Lower lobe of right lung (tissue), 2 donors: ENCODE data around the gene EYA2. TPM values are rescaled to one million over a fixed set of nuclear protein-coding genes. Genes with fewer than 3 reads are reported as not detected.

Experiments
- ATAC-seq, 2 donors: fragments of 200-7000 bp; cut with Tn5 transposase; one replicate each; pipeline ENCODE4 v1.9.1; 2020 to 2022; ENCODE audit warnings: mild to moderate bottlenecking in 2 of 2, moderate library complexity in 2 of 2
- DNase-seq: peaks from one replicate; pipeline ENCODE4 v3.0.0-alpha.2; 2020
- H3K27ac ChIP-seq: fragments of 200-600 bp; one replicate; pipeline ENCODE4 v1.8.0; 2022
- H3K27me3 ChIP-seq: fragments of 200-600 bp; one replicate; pipeline ENCODE4 v1.8.0; 2022; ENCODE audit warnings: low read depth
- H3K36me3 ChIP-seq: fragments of 200-600 bp; one replicate; pipeline ENCODE4 v1.8.0; 2022; ENCODE audit warnings: mild to moderate bottlenecking
- H3K4me1 ChIP-seq: fragments of 200-600 bp; one replicate; pipeline ENCODE4 v1.8.0; 2022
- H3K4me3 ChIP-seq: fragments of 200-600 bp; one replicate; pipeline ENCODE4 v1.8.0; 2022; ENCODE audit warnings: mild to moderate bottlenecking
- H3K9me3 ChIP-seq: fragments of 200-600 bp; one replicate; pipeline ENCODE4 v1.8.0; 2022
- intact Hi-C: fragments of 100-400 bp; cut with DNase I; formaldehyde crosslinking; loops from one replicate; pipeline ENCODE4 v1.11.0; 2022
- long read RNA-seq: library from polyadenylated mRNA; unstranded; transcript quantifications from one replicate; pipeline ENCODE4 v2.0.0, GENCODE V29; 2021
- total RNA-seq: library from RNA; stranded (reverse); fragmentation: NEBNext Ultra II Directional; extraction: Animal tissue kit (Norgen Biotek cat#: 25700); gene quantifications from one replicate; pipeline ENCODE4 v1.2.1, GENCODE V29; 2021
- TF ChIP-seq, protein P1 (sequence below): fragments of 200-600 bp; IDR thresholded peaks from one replicate; pipeline ENCODE4 v1.8.0; 2022; ENCODE audit warnings: antibody characterized with exemption, mild to moderate bottlenecking
- donor health status: DM: no; HTN: yes; CAD: no; lungs with severe emphysema.

EYA2 gene, protein sequence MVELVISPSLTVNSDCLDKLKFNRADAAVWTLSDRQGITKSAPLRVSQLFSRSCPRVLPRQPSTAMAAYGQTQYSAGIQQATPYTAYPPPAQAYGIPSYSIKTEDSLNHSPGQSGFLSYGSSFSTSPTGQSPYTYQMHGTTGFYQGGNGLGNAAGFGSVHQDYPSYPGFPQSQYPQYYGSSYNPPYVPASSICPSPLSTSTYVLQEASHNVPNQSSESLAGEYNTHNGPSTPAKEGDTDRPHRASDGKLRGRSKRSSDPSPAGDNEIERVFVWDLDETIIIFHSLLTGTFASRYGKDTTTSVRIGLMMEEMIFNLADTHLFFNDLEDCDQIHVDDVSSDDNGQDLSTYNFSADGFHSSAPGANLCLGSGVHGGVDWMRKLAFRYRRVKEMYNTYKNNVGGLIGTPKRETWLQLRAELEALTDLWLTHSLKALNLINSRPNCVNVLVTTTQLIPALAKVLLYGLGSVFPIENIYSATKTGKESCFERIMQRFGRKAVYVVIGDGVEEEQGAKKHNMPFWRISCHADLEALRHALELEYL
- 3.5 TPM for total RNA-seq
- long read RNA-seq, partial matches to known transcripts, result 2 of 7 reads
- long read RNA-seq, other reads (novel, unspliced or antisense), result 5 of 7 reads

- H3K27ac ChIP-seq, result no peak within 1 kb of the TSS
- peak within 1 kb of the TSS; percentile 44 for H3K4me3 ChIP-seq
- ATAC-seq (no peak), DNase-seq (no peak)
- peaks cover 3% of the 10 kb centered on the region for H3K9me3 ChIP-seq
- TF ChIP-seq, protein P1, sequence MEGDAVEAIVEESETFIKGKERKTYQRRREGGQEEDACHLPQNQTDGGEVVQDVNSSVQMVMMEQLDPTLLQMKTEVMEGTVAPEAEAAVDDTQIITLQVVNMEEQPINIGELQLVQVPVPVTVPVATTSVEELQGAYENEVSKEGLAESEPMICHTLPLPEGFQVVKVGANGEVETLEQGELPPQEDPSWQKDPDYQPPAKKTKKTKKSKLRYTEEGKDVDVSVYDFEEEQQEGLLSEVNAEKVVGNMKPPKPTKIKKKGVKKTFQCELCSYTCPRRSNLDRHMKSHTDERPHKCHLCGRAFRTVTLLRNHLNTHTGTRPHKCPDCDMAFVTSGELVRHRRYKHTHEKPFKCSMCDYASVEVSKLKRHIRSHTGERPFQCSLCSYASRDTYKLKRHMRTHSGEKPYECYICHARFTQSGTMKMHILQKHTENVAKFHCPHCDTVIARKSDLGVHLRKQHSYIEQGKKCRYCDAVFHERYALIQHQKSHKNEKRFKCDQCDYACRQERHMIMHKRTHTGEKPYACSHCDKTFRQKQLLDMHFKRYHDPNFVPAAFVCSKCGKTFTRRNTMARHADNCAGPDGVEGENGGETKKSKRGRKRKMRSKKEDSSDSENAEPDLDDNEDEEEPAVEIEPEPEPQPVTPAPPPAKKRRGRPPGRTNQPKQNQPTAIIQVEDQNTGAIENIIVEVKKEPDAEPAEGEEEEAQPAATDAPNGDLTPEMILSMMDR, result no peak
- no peaks in the 10 kb centered on the region for H3K36me3 ChIP-seq
- no peaks in the 10 kb centered on the region for H3K4me1 ChIP-seq
- peaks cover 53% of the 10 kb centered on the region for H3K27me3 ChIP-seq
- intact Hi-C loops, result no loop called here
Observed at GRCh38 chr20:46894579-46894958, at the start of gene EYA2. TSS of gene EYA2 (plus strand) at chr20:46894843. CDS start at chr20:46990011, 95,168 bp downstream.

GRCh38 chr20:46844965-46845364, 49.7 kb upstream of the EYA2 start:
- no peak overlapping the region for H3K4me3 ChIP-seq
- H3K27me3 ChIP-seq, result no peaks in the 10 kb centered on the region
- H3K36me3 ChIP-seq, result no peaks in the 10 kb centered on the region
- ATAC-seq, result no peak
- H3K9me3 ChIP-seq, result no peaks in the 10 kb centered on the region
- no peak for DNase-seq
- H3K4me1 ChIP-seq, result no peaks in the 10 kb centered on the region
- intact Hi-C loops, result no loop called here
- H3K27ac ChIP-seq, result no peak overlapping the region
- TF ChIP-seq, protein P1, result no peak

DNA sequence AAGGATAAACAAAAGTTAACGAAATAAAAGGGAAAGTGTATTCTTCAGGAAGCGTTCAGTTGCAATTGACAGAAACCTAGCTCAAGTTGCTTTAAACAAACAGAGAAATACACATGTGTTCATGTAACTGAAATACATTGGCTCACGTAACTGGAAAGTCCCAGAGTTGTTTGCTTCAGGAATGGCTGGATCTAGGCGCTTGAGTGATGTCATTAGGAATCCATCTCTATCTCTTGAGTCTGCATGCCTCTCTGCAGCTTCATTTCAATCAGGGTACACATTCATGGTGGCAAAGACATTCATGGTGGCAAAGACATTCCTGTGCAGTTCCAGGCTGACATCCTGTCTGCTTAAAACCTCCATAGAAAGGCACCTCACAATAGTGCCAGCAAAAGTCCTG, 45.4 kb upstream of the EYA2 start:
- TF ChIP-seq, protein P1, result no peak
- H3K27ac ChIP-seq, result no peak overlapping the region
- no peak for ATAC-seq
- H3K4me1 ChIP-seq, result no peaks in the 10 kb centered on the region
- H3K36me3 ChIP-seq, result no peaks in the 10 kb centered on the region
- no peaks in the 10 kb centered on the region for H3K9me3 ChIP-seq
- no peak overlapping the region for H3K4me3 ChIP-seq
- intact Hi-C loops, result no loop called here
- H3K27me3 ChIP-seq, result peaks cover 7% of the 10 kb centered on the region
- no peak for DNase-seq

GRCh38 chr20:46849751-46850150, 44.9 kb upstream of the EYA2 start:
- Histone ChIP-seq H3K27ac (no peak overlapping the region), H3K27me3 (peaks cover 7% of the 10 kb centered on the region), H3K9me3 (no peaks in the 10 kb centered on the region), H3K4me1 (no peaks in the 10 kb centered on the region), H3K36me3 (no peaks in the 10 kb centered on the region), H3K4me3 (no peak overlapping the region)
- no peak for ATAC-seq
- no peak for DNase-seq
- TF ChIP-seq, protein P1, result no peak
- intact Hi-C loops, result no loop called here

- TF ChIP-seq, protein P1, result no peak
- Histone ChIP-seq H3K9me3 (no peaks in the 10 kb centered on the region), H3K4me1 (no peaks in the 10 kb centered on the region), H3K27ac (no peak overlapping the region), H3K36me3 (no peaks in the 10 kb centered on the region), H3K4me3 (no peak overlapping the region), H3K27me3 (peaks cover 7% of the 10 kb centered on the region)
- ATAC-seq (no peak), DNase-seq (no peak)
- intact Hi-C loops, result no loop called here
Observed at GRCh38 chr20:46850416-46850815, 44.2 kb upstream of the EYA2 start.
